Lower leg skin (tissue), 4 donors: ENCODE data around the gene ELN. TPM values are rescaled to one million over a fixed set of nuclear protein-coding genes. Genes with fewer than 3 reads are reported as not detected.

Source experiments
- DNase-seq, 2 donors: peaks; one replicate each; pipeline ENCODE4 v3.0.0-alpha.2; 2019; ENCODE audit warnings: low spot score in 2 of 2
- H3K4me3 ChIP-seq: fragments of 200-600 bp; sonication (generic); 2 replicates; pipeline ENCODE4 v1.5.1; 2017; ENCODE audit warnings: mild to moderate bottlenecking, low read depth; ENCODE audit not compliant: poor library complexity, severe bottlenecking
- CTCF ChIP-seq, 3 donors: fragments of 450-650 bp; IDR thresholded peaks; one replicate each; pipeline ENCODE4 v1.5.1; 2016; ENCODE audit warnings: antibody characterized with exemption in 3 of 3, mild to moderate bottlenecking in 3 of 3, moderate library complexity in 2 of 3
- POLR2A ChIP-seq, 2 donors: fragments of 450-650 bp; IDR thresholded peaks; one replicate each; pipeline ENCODE4 v1.6.1; 2016 to 2017; ENCODE audit warnings: antibody characterized with exemption in 2 of 2, mild to moderate bottlenecking in 1 of 2, moderate library complexity in 1 of 2
- WGBS, 2 donors: methylation state at CpG; one replicate each; pipeline ENCODE4 v1.1.5; 2018; 5-methylcytosine and 5-hydroxymethylcytosine counted together
- intact Hi-C: fragments of 100-400 bp; cut with DNase I; formaldehyde crosslinking; loops from one replicate; pipeline ENCODE4 v1.15.0; 2023; ENCODE audit warnings: low total_unique reads
- total RNA-seq, 4 donors: library from RNA; depleted of rRNA; stranded (reverse); fragments of >200 nt; gene quantifications; one replicate each; pipeline ENCODE4 v1.1.0, GENCODE V29; 2016

The ELN gene
- total RNA-seq, 4 donors from 2014 or later, result 5.6 to 96.2 (median 32.4) TPM

DNA sequence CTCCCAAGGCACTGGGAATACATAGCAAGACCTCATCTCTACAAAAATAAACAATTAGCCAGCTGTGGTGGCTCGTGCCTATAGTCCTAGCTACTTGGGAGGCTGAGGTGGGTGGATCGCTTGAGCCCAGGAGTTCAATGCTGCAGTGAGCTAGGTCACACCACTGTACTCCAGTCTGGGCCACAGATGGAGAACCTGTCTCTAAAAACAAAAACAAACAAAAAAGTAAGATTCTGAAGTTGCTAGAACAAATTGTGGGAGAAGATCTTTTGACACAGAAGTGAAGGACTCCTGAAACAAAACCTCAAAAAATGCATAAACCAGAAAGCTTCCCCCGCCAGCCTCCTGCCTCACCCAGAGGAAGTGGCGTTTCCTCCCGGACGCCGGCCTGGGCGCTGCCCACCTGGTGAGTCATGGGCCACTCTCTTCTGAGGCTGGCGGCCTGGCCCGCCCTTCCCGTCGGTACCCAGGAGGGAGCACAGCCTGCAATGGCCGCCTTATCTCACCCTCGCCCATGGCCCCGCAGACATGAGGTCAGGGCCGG, 25.4 kb upstream of the ELN start:
- TF ChIP-seq CTCF (IDR thresholded peaks at IDR 0.05), result no peak
- no peak for TF ChIP-seq POLR2A (IDR thresholded peaks at IDR 0.05)
- WGBS, 2 donors, result 46 to 53% methylated on average over 12 to 16 of the region's 16 CpGs
- H3K4me3 ChIP-seq, result no peak overlapping the region
- DNase-seq, result no peak
- intact Hi-C loops, result no loop called here

GRCh38 chr7:74003621-74004020, 24.4 kb upstream of the ELN start:
- no peak overlapping the region for H3K4me3 ChIP-seq
- DNase-seq, result no peak
- intact Hi-C loops, result no loop called here
- 70 to 81% methylated on average over 8 of the region's 8 CpGs for WGBS, 2 donors
- TF ChIP-seq CTCF (IDR thresholded peaks at IDR 0.05) (no peak), POLR2A (IDR thresholded peaks at IDR 0.05) (no peak)

GRCh38 chr7:74006032-74006431, 21.9 kb upstream of the ELN start:
- TF ChIP-seq CTCF (IDR thresholded peaks at IDR 0.05) (no peak), POLR2A (IDR thresholded peaks at IDR 0.05) (no peak)
- DNase-seq, result no peak
- H3K4me3 ChIP-seq, result no peak overlapping the region
- intact Hi-C loops, result no loop called here
- 64 to 73% methylated on average over 5 of the region's 5 CpGs for WGBS, 2 donors

- no peak for DNase-seq
- 37 to 58% methylated on average over 12 of the region's 12 CpGs for WGBS, 2 donors
- TF ChIP-seq POLR2A (IDR thresholded peaks at IDR 0.05), result no peak
- no peak for TF ChIP-seq CTCF (IDR thresholded peaks at IDR 0.05)
- no peak overlapping the region for H3K4me3 ChIP-seq
- intact Hi-C loops, result no loop called here
These were observed 21.3 kb upstream of the ELN start for GRCh38 chr7:74006451-74007241.

DNA sequence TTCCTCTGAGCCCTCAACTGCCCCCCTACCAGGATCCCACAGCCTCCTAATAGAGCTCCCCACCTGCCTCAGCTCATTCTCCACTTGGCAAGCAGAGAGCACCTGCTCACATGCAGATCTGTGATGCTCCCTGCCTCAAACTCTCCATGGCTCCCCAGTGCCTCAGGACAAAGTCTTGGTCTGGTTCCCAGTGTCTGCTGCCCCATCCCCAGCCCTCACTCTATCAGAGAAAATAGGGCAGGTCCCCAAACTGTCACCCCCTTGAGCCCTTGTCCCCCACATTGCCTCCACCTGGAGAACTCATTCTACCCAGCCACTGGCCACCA, 20.8 kb upstream of the ELN start:
- DNase-seq, result no peak
- H3K4me3 ChIP-seq, result no peak overlapping the region
- intact Hi-C loops, result no loop called here
- TF ChIP-seq POLR2A (IDR thresholded peaks at IDR 0.05), result no peak

DNA sequence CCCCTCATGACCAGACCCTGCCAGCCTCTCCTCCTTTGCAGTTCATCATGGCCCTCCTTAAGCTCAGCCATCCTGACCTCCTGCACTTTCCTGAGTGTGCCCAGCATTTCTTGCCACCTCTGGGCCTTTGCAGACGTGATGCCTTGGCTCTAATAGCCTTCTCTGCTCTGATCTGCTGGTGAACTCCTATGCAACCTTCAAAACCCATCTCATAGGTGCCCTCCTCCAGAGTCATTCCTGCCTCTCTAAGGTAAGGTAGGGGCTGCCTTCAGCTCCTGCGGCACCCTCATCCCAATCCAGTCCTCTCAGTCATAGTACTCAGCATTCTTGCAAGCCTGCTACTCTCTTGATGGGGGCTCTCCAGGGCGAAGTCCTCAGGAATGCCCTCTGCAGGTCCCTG, 19.3 kb upstream of the ELN start:
- no peak for TF ChIP-seq CTCF (IDR thresholded peaks at IDR 0.05)
- intact Hi-C loops, result no loop called here
- WGBS, 2 donors, result 98% methylated on average over 3 of the region's 3 CpGs
- no peak overlapping the region for H3K4me3 ChIP-seq
- no peak for DNase-seq
